Muscle of arm (tissue), 12 donors: ENCODE results near the gene TP53BP1. TPM values are rescaled to one million over a fixed set of nuclear protein-coding genes. Genes with fewer than 3 reads are reported as not detected.

ENCODE experiments used
- polyA plus RNA-seq, 12 donors: library from polyadenylated mRNA; unstranded; fragments of 120-200 nt; gene quantifications; one replicate each; pipeline ENCODE4 v1.2.1, GENCODE V29; 2013; ENCODE audit not compliant: insufficient read length in 12 of 12

The TP53BP1 gene
- polyA plus RNA-seq, 12 donors: 35.8 to 105 (median 51.4) TPM

Other genes starting within 250 kb of the TP53BP1 start
- gene TGM5, start 226.2 kb downstream of the TP53BP1 start, polyA plus RNA-seq: 1 to 10 TPM in 1 of 12 donors, under 1 TPM in 8, not detected in 3; 0.05 to 1.0 (median 0.20) TPM
- under 1 TPM in 1 of 12 donors, not detected in 11; 0.17 TPM for gene TGM7, start 190.9 kb downstream of the TP53BP1 start, polyA plus RNA-seq
- 1 to 10 TPM in 11 of 12 donors, not detected in 1; 4.8 to 8.6 (median 6.6) TPM for gene LCMT2, start 162.6 kb downstream of the TP53BP1 start, polyA plus RNA-seq
- gene ZSCAN29, start 122.1 kb downstream of the TP53BP1 start, polyA plus RNA-seq: 10 to 100 TPM in 10 of 12 donors, 1 to 10 TPM in 1, not detected in 1; 8.0 to 25.0 (median 15.4) TPM
- 10 to 100 TPM in 11 of 12 donors, not detected in 1; 11.1 to 16.6 (median 13.9) TPM for gene TUBGCP4, start 122.1 kb downstream of the TP53BP1 start, polyA plus RNA-seq
- 10 to 100 TPM in 11 of 12 donors, not detected in 1; 27.5 to 44.8 (median 38.0) TPM for gene MAP1A, start 24.5 kb upstream of the TP53BP1 start, polyA plus RNA-seq
- 10 to 100 TPM in 3 of 12 donors, 1 to 10 TPM in 8, not detected in 1; 4.9 to 22.9 (median 6.5) TPM for gene PPIP5K1, start 97.1 kb upstream of the TP53BP1 start, polyA plus RNA-seq
- 1 to 10 TPM in 1 of 12 donors, under 1 TPM in 6, not detected in 5; 0.11 to 5.5 (median 0.21) TPM for gene CKMT1B, start 100.9 kb upstream of the TP53BP1 start, polyA plus RNA-seq
- 1 to 10 TPM in 1 of 12 donors, under 1 TPM in 9, not detected in 2; 0.12 to 1.1 (median 0.48) TPM for gene STRC, start 125.6 kb upstream of the TP53BP1 start, polyA plus RNA-seq
- gene CATSPER2, start 155.7 kb upstream of the TP53BP1 start, polyA plus RNA-seq: 1 to 10 TPM in 9 of 12 donors, under 1 TPM in 1, not detected in 2; 0.31 to 5.9 (median 1.3) TPM
- 1 to 10 TPM in 1 of 12 donors, under 1 TPM in 3, not detected in 8; 0.18 to 5.3 (median 0.66) TPM for gene CKMT1A, start 200.7 kb upstream of the TP53BP1 start, polyA plus RNA-seq